CD4-positive, alpha-beta T cell treated with Interleukin-17A for 4 hours (primary cell): ENCODE measurements around the gene PPARA.

Experiments used
- DNase-seq: peaks from one replicate; pipeline ENCODE4 v3.0.0-alpha.2; 2020; ENCODE audit warnings: mixed read lengths

The PPARA gene

DNA sequence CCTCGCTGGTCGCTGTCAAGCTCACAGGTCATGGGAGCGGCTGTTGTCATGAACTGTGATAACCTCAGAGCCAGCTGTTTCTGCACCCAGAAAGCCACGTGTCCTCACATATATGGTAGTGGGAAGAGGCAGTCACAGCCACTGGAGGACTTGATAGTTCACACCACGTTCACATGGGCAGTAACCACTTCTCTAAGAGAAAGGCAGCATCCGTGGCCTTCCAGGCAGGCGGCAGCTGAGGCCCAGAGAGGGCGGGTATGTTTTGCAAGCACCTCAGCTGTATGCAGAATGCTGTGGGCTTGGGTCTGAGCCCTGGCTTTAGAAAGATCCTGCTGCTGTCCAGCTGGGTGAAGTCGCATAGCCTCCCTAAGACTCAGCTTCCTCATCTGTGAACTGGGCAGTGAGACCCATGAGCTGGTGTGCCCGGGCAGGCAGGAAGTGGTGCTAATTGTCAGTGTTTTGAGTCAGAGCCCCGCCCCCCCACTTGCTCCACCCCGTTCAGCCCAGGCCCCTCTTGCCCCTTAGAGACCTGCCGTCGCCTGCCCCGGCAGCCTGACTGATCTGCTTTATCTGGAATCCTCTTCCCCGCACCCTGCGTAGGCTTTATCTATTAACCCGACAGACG lies 130.8 kb downstream of the PPARA start:
- DNase-seq: no peak

- no peak for DNase-seq
These were observed 131.7 kb downstream of the PPARA start for GRCh38 chr22:46281866-46282678.

GRCh38 chr22:46286006-46286405 lies 135.7 kb downstream of the PPARA start:
- DNase-seq: no peak

- no peak for DNase-seq
These were observed 136.9 kb downstream of the PPARA start for GRCh38 chr22:46286941-46287872.

- peak; percentile 8 for DNase-seq
These were observed 137.8 kb downstream of the PPARA start for GRCh38 chr22:46287873-46288751.

DNA sequence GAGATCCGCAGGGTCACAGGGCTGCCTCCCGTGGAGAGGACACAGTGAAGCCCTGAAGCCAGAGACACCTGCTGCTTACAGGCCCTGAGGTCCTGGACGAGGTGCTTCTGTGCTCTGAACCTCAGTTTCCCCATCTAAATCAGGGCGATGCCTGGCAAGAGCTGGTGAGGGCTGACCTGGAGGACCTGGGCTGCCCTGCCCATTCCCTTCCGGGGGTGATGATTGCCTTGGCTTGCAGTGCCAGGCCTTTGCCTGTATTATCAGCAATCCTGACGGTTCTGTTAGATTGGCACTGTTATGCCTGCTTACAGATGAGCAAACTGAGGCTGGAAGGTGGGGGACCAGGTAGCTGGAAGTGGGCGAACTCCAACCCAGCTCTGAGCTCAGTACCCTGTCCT lies 138.5 kb downstream of the PPARA start:
- DNase-seq: no peak

DNA sequence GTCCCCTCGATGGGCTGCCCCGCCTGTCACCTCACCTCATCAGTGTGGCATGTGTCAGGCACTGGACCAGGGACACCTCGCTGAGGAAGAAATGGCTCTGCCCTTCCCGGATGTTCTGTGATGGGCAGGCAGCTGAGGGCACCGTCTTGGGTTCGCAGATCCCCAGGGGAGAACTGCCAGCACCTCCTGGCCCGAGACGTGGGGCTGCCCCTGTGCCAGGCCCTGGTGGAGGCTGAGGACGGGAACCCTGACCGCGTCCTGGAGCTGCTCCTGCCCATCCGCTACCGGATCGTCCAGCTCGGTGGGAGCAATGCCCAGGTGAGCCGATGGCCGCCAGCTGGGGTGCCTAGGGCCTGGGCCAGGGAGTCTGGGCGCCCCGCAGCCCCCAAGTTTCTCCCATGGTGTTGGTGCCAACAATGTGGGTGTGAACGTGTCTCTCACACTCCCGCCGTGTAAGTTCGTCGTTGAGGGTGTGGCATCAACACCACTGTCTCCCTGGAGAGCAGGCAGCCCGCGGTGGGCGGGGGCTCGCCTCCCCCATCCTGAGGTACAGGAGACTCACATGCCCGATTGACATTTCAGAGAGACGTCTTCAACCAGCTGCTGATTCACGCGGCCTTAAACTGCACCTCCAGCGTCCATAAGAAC lies 139.0 kb downstream of the PPARA start:
- no peak for DNase-seq

DNA sequence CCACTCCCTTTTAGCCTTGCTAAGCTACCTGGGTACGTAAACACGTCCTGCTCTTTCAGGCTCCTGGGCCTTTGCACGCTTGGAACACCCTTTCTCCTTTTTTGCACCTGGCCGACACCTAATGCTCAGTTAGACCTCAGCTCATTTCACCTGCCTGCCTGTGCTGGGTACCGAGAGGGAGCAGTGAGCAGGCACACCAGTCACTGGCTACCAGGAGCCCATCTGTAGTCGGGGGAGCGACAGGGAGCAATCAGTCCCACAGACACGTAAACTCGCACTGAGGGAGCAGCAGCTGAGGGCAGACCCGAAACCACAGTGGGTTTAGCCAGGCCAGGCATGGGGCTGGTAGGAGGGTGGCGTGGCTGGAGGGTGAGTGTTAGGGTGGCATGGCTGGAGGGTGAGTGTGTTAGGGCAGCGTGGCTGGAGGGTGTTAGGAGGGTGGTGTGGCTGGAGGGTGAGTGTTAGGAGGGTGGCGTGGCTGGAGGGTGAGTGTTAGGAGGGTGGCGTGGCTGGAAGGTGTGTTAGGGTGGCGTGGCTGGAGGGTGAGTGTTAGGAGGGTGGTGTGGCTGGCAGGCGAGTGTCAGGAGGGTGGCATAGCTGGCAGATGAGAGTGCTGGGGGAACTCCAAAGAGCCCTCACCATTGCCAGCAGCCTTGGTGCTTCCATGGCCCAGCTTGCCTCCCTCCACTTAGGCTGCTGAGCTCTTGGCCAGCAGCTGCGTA lies 140.0 kb downstream of the PPARA start:
- DNase-seq: no peak

- no peak for DNase-seq
These were observed 140.8 kb downstream of the PPARA start for GRCh38 chr22:46290843-46291785.

- DNase-seq: no peak
These were observed 141.8 kb downstream of the PPARA start for GRCh38 chr22:46292173-46292572.

- DNase-seq: no peak
These were observed 142.4 kb downstream of the PPARA start for GRCh38 chr22:46292732-46293131.
